GM18951 (cell line): Measurements from ENCODE around the gene PBX1.
"Not testable (repeated sequence)": the region's sequence is repeated elsewhere in the genome, so short reads cannot be mapped to it uniquely, and the experiment has no call there.

Experiments used
- POLR2A ChIP-seq: IDR thresholded peaks from 4 replicates; pipeline ENCODE4 v1.6.1; 2011; ENCODE audit warnings: mild to moderate bottlenecking; ENCODE audit not compliant: insufficient read length, insufficient read depth; ENCODE audit errors: extremely low read depth
- in situ Hi-C: fragments of 300-500 bp; cut with MboI; formaldehyde crosslinking; loops from one replicate; pipeline ENCODE4 v1.12.0; 2022; ENCODE audit warnings: low sequenced_read_pairs, mixed read lengths, inconsistent platforms; ENCODE audit not compliant: unreplicated experiment

PBX1 gene

GRCh38 chr1:164651351-164651951 is 92.5 kb downstream of the PBX1 start:
- TF ChIP-seq POLR2A, result no peak
- in situ Hi-C loops, result no loop called here

GRCh38 chr1:164652969-164653368 is 94.0 kb downstream of the PBX1 start:
- in situ Hi-C loops, result not testable (repeated sequence)

GRCh38 chr1:164653705-164654104 is 94.7 kb downstream of the PBX1 start:
- TF ChIP-seq POLR2A, result no peak
- in situ Hi-C loops, result no loop called here

- no peak for TF ChIP-seq POLR2A
- in situ Hi-C loops, result no loop called here
Observed at GRCh38 chr1:164654200-164654599, 95.2 kb downstream of the PBX1 start.

- no peak for TF ChIP-seq POLR2A
Observed at GRCh38 chr1:164658864-164659263, 99.9 kb downstream of the PBX1 start.

GRCh38 chr1:164659621-164660411 is 100.8 kb downstream of the PBX1 start:
- TF ChIP-seq POLR2A, result no peak
- in situ Hi-C loops, result no loop called here

More at GRCh38 chr1:164658864-164659263, 99.9 kb downstream of the PBX1 start:
- in situ Hi-C loops, result no loop called here

- in situ Hi-C loops, result no loop called here
- no peak for TF ChIP-seq POLR2A
Observed at GRCh38 chr1:164660412-164660772, 101.4 kb downstream of the PBX1 start.

- in situ Hi-C loops, result no loop called here
- TF ChIP-seq POLR2A, result no peak
Observed at GRCh38 chr1:164660775-164661174, 101.8 kb downstream of the PBX1 start.

GRCh38 chr1:164662462-164662861 is 103.5 kb downstream of the PBX1 start:
- TF ChIP-seq POLR2A, result no peak
- in situ Hi-C loops, result no loop called here

- in situ Hi-C loops, result no loop called here
Observed at GRCh38 chr1:164662955-164663354, 104.0 kb downstream of the PBX1 start.

GRCh38 chr1:164664127-164664526 is 105.1 kb downstream of the PBX1 start:
- no peak for TF ChIP-seq POLR2A

More at GRCh38 chr1:164662955-164663354, 104.0 kb downstream of the PBX1 start:
- TF ChIP-seq POLR2A, result no peak

GRCh38 chr1:164667001-164667400 is 108.0 kb downstream of the PBX1 start:
- TF ChIP-seq POLR2A, result no peak
- in situ Hi-C loops, result no loop called here

More at GRCh38 chr1:164664127-164664526, 105.1 kb downstream of the PBX1 start:
- in situ Hi-C loops, result no loop called here

GRCh38 chr1:164667600-164667999 is 108.6 kb downstream of the PBX1 start:
- no peak for TF ChIP-seq POLR2A

GRCh38 chr1:164668491-164669400 is 109.8 kb downstream of the PBX1 start:
- TF ChIP-seq POLR2A, result no peak
- in situ Hi-C loops, result no loop called here

More at GRCh38 chr1:164667600-164667999, 108.6 kb downstream of the PBX1 start:
- in situ Hi-C loops, result no loop called here

GRCh38 chr1:164670026-164670425 is 111.0 kb downstream of the PBX1 start:
- in situ Hi-C loops, result no loop called here
- TF ChIP-seq POLR2A, result no peak
